ENCODE measurements around the gene PEX14. TPM values are rescaled to one million over a fixed set of nuclear protein-coding genes. Genes with fewer than 3 reads are reported as not detected.

PEX14 gene
- polyA plus RNA-seq, 1 donor (not counting 4 experiments of a cell fraction or from before 2014, with no cell fraction given) = 8.4 TPM

- no peak within 1 kb of the TSS for H3K4me3 ChIP-seq (ENCODE audit: control insufficient read depth in 2 of 3, extremely low read depth in 1 of 3, insufficient read depth in 2 of 3, low read depth in 1 of 3, low read length in 3 of 3)
- H3K9me1 ChIP-seq (ENCODE audit: control insufficient read depth, extremely low read depth, insufficient read depth, low read length) = no peaks in the 10 kb centered on the region
- no peak within 1 kb of the TSS for H3K4me2 ChIP-seq (ENCODE audit: control insufficient read depth, extremely low read depth, insufficient read depth, low read depth, low read length)
- H3K79me2 ChIP-seq (ENCODE audit: control insufficient read depth, insufficient read depth, low read length) = no peaks in the 10 kb centered on the region
- no peaks in the 10 kb centered on the region for H3K27me3 ChIP-seq (ENCODE audit: control insufficient read depth, extremely low read depth, insufficient read depth, low read length)
- dilution Hi-C loops (cut with MboI; ENCODE audit: extremely low pct_ligation_motif_present, low sequenced_read_pairs) = no loop called here
- DNase-seq (ENCODE audit: low read depth, low spot score) (no peak), FAIRE-seq (no peak)
- no peaks in the 10 kb centered on the region for H4K20me1 ChIP-seq (ENCODE audit: control insufficient read depth, extremely low read depth, insufficient read depth, low read length)
- no peak within 1 kb of the TSS for H3K9ac ChIP-seq (ENCODE audit: control insufficient read depth, extremely low read depth, insufficient read depth, low read length)
- H3K27ac ChIP-seq (ENCODE audit: control insufficient read depth, insufficient read depth, low read length) = no peak within 1 kb of the TSS
- no peak within 1 kb of the TSS for H2AFZ ChIP-seq (ENCODE audit: control insufficient read depth, low read length)
- TF ChIP-seq EZH2 (IDR thresholded peaks at IDR 0.05; ENCODE audit: low read length) (no peak), CTCF (optimal IDR thresholded peaks at IDR 0.05 in 1 of 3, IDR thresholded peaks at IDR 0.05 in 1 of 3, conservative IDR thresholded peaks at IDR 0.05 in 1 of 3; ENCODE audit: extremely low read depth in 1 of 3, insufficient read depth in 2 of 3, low read length in 3 of 3) (no peak)
- peaks cover 16% of the 10 kb centered on the region for H3K4me1 ChIP-seq (ENCODE audit: control insufficient read depth, extremely low read depth, insufficient read depth, low read length)
- H3K36me3 ChIP-seq (ENCODE audit: control insufficient read depth in 2 of 2, extremely low read depth in 1 of 2, insufficient read depth in 2 of 2, low read length in 2 of 2) = no peaks in the 10 kb centered on the region
- no peaks in the 10 kb centered on the region for H3K9me3 ChIP-seq (ENCODE audit: control insufficient read depth, low read depth, low read length)
Measured at GRCh38 chr1:10449751-10450150, 25.0 kb upstream of the PEX14 start, which contains the start of gene CORT. CORT (plus strand) TSS chr1:10450031; CDS start chr1:10450224, 193 bp downstream.

- dilution Hi-C loops (cut with MboI; ENCODE audit: extremely low pct_ligation_motif_present, low sequenced_read_pairs) = no loop called here
- Histone ChIP-seq H3K4me2 (ENCODE audit: control insufficient read depth, extremely low read depth, insufficient read depth, low read depth, low read length) (no peak overlapping the region), H3K79me2 (ENCODE audit: control insufficient read depth, insufficient read depth, low read length) (no peaks in the 10 kb centered on the region), H3K27me3 (ENCODE audit: control insufficient read depth, extremely low read depth, insufficient read depth, low read length) (no peaks in the 10 kb centered on the region), H4K20me1 (ENCODE audit: control insufficient read depth, extremely low read depth, insufficient read depth, low read length) (no peaks in the 10 kb centered on the region), H3K9me3 (ENCODE audit: control insufficient read depth, low read depth, low read length) (no peaks in the 10 kb centered on the region), H3K27ac (ENCODE audit: control insufficient read depth, insufficient read depth, low read length) (no peak overlapping the region), H3K4me1 (ENCODE audit: control insufficient read depth, extremely low read depth, insufficient read depth, low read length) (peaks cover 12% of the 10 kb centered on the region), H3K36me3 (ENCODE audit: control insufficient read depth in 2 of 2, extremely low read depth in 1 of 2, insufficient read depth in 2 of 2, low read length in 2 of 2) (no peaks in the 10 kb centered on the region), H2AFZ (ENCODE audit: control insufficient read depth, low read length) (no peak overlapping the region), H3K9me1 (ENCODE audit: control insufficient read depth, extremely low read depth, insufficient read depth, low read length) (no peaks in the 10 kb centered on the region), H3K9ac (ENCODE audit: control insufficient read depth, extremely low read depth, insufficient read depth, low read length) (no peak overlapping the region), H3K4me3 (ENCODE audit: control insufficient read depth in 2 of 3, extremely low read depth in 1 of 3, insufficient read depth in 2 of 3, low read depth in 1 of 3, low read length in 3 of 3) (no peak overlapping the region)
- no peak for DNase-seq (ENCODE audit: low read depth, low spot score)
- no peak for TF ChIP-seq CTCF (optimal IDR thresholded peaks at IDR 0.05 in 1 of 3, IDR thresholded peaks at IDR 0.05 in 1 of 3, conservative IDR thresholded peaks at IDR 0.05 in 1 of 3; ENCODE audit: extremely low read depth in 1 of 3, insufficient read depth in 2 of 3, low read length in 3 of 3)
- no peak for TF ChIP-seq EZH2 (IDR thresholded peaks at IDR 0.05; ENCODE audit: low read length)
- no peak for FAIRE-seq
Measured at GRCh38 chr1:10450156-10450814, 24.5 kb upstream of the PEX14 start.

All from keratinocyte (primary cell).